GM19240 (cell line): ENCODE results near the gene ADD3.

ENCODE experiments used
- DNase-seq: peaks from one replicate; pipeline ENCODE4 v3.0.0; 2011; ENCODE audit warnings: low spot score; ENCODE audit not compliant: insufficient read length

ADD3 gene

DNA sequence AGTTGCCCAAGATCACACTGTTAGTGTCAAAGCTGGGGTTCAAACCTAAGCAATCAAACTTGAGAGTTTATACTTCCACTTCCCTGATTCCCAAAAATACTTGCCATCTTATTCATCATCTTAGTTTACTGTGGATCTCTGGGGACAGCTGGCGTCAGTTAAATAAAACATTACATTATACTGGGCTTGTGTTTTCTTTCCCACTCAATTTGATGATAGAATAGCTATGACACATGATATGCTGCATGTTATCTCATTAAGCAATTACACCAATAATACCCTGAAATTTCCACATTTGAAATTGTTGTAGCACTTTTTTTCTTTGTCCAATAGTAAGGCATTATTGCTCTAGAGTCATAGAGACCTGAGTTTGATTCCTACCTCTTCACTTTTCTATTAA lies 136.7 kb downstream of the ADD3 start:
- DNase-seq, result no peak

DNA sequence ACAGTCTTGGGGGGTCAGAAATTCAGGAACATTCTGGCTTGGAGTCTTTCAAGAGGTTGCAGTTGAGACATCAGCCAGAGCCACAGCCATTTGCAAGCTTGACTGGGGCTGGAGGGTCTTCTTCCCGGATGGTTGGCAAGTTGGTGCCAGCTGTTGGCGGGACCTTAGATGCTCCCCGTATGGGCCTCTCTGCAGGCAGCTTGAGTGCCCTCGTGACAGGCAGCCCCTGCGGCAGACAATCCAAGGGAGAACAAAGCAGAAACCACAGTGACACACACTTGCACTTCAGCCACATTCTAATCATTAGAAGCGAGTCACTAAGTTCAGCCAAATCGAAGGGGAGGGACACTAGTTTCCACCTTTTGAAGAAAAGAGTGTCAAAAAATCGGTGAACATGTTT lies 140.2 kb downstream of the ADD3 start:
- no peak for DNase-seq

DNA sequence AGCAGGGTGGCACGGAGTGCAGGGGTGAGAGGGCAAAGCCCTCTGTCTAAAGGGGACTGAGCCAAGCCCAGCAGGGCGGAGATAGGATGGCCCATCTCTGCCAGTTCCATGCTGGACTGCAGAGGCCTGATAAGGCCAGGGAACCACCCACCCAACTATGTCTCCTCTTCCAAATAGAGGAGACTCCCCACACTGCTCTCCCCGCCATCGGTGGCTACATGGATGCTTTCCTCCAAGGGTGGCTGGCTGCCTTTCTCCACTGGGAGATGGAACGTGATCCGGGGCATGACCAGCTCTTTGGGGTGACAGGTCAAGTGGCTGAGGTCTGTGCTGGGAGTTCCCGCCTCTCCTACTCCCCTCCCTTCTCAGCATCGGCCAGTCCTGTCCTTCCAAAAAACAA lies 141.5 kb downstream of the ADD3 start:
- no peak for DNase-seq

DNA sequence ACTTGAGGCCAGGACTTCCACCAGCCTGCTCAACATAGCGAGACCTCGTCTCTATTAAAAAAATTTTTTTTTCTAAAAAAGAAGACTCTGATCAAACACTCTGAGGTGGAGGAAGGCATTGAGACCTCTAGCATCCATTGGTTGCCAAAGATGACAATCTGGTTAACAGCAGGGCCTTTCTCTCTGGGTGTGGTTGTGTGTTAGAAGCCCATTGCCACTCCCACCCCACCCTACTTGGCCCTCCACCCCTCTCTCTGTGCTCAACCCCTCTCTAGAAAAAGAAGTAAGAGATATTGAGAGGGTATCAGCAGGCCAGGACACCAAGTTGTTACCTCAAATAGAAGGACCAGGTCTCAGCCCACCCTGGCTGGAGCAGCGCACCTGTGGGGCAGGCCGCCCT lies 142.3 kb downstream of the ADD3 start:
- no peak for DNase-seq

DNA sequence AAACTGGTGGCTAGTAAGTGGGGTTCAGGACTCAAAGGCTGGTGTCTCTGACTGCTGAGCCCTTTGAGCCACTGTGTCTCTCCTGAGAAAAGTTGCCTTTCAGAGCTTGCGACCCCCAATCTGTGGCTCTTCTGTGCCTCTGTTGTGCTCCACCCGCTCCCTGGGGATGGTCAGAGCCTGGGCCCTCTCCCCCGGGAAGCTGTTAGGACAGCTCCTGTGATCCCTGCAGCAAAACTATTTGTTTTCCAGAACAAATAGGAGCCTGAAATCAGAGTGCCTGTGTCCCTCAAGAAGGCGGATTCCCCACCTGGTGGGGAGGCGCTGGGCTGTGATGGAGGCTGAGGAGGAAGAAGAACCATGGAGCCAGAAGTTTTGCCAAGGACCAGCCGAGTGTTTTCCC lies 143.2 kb downstream of the ADD3 start:
- DNase-seq, result no peak

DNA sequence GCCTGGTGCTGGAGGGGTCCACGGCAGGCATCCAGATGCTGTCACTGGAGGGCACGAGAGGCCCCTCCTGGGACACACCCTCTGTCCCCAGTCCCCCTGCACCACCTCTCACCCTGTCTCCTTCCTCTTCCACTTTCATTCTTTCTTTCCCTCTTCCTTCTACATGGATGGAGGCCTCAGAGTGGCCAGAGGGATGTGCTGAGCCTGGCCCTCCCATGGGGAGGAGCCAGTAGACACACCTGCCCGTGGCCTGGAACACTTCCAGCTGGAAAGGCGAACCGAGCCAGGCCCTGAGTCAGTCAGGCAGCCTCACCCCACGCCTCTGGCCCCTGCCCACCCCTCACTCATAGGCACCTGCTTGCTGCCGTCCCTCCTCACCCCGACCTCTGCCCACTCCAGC lies 143.7 kb downstream of the ADD3 start:
- DNase-seq, result no peak

DNA sequence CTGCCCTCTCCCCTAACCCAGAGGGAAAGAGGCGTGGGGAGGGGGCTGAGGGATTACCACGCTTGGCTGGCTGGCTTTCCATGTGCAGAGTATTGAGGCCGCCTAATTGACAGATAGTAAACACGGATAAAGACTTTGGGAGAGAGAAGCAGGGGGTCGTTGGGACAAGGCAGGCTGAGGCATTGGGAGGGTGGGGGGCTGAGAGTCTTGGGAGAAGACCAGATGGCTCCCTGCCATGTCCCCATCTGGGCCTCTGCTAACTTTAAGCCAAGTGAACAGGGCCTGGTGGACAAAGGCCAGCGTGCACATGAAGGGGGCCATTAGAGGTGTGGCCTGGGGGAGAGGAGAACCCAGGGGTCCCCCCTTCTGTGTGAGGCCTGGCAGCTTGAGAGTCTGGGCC lies 144.2 kb downstream of the ADD3 start:
- DNase-seq, result no peak

DNA sequence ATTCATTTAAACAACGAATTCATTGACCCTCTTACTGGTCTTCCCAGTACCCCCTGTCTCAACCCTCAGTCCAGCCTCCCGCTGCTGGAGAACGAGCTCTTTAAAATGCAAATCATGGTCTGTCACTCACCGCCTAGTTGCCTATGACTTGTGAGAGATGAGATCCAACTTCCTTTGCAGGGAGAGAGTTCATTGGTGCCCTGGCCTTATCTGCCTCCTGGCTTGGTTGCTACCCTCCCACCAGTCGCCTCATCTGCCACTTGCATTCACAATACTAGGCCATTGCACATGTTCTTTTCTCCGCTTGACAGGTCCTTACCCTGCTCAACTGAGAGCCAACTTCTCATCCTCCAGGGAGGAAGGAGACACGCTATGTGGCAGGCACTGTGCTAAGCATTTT lies 145.6 kb downstream of the ADD3 start:
- DNase-seq, result no peak

DNA sequence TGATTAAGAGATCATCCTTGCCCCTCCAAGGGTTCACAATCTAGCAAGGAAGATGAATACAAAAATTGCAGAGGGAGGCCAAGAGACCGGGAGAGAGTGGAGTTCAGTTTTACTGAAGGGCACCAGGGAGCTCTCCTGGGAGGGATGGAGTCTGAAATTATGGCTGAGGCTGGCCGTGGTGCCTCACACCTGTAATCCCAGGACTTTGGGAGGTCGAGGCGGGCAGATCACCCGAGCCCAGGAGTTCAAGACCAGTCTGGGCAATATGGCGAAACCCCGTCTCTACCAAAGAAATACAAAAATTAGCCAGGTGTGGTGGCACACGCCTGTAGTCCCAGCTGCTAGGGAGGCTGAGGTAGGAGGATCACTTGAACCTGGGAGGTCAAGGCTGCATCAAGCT lies 148.3 kb downstream of the ADD3 start:
- DNase-seq, result no peak

DNA sequence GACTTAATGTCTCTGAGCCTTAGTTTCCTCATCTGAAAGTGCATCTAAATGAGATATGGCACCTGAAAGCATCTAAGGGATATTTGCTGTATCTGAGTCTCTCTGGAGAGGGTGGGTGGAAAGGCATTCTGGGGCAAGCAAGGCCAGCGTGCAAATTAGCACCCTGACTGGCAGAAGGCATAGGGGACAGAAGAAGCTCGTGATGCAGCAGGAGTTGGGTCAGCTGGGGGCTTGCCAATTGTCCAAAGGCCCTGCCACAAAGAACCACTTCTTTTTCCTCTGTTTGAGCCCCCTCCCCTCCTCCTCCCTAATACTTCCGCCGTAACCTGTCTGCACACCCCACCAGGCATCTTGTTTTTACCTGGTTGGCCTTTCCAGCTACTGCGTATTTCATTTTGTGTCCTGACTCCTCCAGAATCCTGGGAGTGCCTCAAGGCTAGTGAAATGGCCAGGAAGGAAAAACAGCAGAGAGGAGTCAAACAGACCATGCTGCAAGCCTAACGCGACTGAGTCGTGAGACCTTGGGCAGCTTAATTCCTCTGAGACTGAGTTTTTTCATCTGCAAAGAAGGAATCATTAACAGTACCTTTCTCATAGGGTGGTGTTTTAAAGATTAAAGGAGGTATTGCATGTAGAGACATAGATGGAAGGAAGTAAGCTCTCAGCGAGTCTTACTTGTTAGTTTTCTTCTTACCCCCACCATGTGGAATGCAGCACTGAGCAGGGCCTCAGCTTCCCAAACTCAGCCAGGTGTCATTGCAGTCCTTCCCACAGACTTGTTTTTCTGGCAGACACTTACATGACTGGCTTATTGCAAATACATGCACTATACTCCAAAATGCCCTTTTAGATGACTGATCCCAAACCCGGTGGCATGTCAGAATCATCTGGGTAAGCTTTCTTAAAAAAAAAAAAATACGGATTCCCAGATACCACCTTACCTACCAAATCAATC lies 150.5 kb downstream of the ADD3 start:
- no peak for DNase-seq

DNA sequence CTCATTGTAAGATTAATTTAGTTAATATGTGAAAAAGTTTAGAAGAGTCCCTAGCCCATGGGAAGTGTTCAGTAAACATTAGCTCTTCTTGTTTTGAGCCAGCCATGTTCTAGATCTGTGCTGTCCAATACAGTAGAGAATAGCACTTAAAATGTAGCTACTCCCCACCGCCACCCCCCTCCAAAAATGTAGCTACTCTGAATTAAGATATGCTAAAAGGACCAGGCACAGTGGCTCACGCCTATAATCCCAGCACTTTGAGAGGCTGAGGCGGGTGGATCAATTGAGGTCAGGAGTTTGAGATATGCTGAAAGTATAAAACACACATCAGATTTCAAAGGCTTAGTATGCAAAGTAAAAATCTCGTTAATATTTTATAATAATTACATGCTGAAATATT lies 152.3 kb downstream of the ADD3 start:
- DNase-seq, result no peak

DNA sequence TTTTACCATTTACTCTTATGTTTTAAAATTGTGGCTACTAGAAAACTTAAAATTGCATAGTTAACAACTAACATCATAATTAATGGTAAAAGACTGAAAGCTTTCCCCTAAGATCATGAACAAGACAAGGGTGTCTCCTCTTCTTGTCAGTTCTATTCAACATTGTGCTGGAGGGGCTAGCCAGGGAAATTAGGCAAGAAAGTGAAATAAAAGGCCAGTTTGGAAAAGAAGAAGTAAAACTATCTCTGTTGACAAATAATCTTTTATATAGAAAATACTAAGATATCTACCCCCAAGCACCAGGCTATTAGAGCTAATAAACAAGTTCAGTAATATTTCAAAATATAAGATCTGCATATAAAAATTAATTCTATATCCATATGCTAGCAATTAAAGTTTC lies 152.7 kb downstream of the ADD3 start:
- no peak for DNase-seq

DNA sequence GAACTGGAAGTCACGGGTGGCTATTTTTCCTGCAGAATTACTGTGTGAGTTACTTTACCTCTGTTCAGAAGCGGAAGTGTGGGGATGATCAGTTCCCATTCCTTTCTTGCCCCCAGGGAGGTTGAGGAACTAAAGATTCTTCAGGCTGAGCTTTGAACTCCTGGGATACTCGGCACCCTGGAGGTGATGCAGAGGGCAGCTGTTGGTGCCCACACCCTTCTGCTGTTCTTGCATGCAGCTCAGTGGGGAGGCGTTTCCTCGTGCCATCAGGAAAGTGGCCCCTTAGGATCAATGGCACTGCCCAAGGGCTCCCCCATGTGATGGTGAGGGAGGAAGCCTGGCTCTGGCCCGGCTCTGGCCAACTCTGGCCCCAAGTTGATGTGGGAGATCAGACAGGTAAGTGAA lies 155.0 kb downstream of the ADD3 start:
- DNase-seq, result no peak

DNA sequence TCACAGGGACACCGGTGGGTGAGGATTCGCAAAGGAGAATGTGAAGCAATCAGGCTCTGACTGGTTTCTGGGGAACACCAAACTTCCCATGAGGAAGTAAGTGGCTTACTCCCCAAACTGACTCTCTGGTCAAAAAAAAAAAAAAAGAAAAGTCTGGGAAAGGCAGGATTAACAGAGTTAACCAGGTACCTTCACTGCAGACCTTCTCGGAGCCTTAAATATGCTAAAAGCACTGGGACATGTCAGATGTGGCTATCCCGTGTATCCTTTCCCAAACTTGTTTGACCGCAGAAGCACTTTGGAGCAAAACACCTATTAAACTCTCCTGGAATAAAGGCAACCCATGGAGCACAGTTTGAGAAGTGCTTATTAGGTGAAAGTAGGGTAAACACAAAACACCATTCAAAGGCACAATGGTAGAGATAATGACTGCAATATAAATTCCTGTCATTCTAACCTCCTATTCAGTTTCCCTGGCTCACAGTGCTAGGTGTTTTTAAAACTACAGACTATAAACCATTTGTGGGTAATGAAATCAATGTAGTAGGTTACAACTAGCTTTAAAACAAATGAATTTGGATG lies 155.5 kb downstream of the ADD3 start:
- DNase-seq, result no peak

DNA sequence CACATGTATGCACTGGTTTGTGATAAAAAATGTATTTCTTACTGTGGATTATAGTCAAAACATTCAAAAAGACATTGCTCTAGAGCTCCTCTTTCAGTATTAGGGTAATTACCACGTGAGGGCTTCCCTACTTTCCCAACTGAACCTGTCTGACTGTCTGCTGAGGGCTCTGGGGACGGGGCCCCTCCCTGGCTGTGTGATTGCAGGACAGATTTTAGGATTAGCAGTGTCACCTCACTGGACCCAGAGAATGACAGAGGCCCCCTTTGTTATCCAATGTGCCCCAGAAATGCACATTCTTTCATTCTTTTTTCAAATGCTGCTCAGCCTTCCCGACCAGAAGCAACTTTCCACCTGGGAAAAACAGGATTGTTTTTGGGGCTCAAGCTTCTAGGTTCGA lies 156.1 kb downstream of the ADD3 start:
- no peak for DNase-seq

DNA sequence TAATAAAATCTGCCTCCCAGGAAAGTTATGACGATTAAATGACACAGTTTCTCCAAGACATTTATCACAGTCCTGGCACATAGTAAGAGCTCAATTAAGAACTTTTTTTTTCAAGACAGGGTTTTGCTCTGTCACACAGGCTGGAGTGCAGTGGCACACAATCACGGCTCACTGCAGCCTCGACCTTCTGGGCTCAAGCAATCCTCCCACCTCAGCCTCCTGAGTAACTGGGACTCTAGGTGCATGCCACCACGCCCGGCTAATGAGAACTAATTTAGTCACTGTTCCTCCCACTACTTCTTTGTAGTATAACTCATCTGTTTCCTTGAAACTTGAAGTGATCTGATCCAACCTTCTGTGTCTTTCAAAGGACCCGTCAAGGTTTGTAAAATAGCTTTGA lies 157.5 kb downstream of the ADD3 start:
- no peak for DNase-seq

DNA sequence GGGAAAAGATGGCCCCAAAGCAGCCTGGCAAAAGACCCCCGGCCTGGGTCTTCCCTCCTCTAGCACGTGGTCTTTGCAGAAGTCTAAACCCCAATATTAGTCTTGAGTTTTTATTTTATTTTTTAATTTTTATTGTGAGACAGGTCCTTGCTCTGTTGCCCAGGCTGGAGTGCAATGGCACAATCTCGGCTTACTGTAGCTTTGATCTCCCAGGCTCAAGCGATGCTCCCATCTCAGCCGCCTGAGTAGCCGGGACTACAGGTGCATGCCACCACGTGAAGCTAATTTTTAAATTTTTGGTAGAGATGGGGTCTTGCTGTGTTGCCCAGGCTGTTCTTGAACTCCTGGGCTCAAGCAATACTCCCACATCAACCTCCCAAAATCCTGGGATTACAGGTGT lies 159.4 kb downstream of the ADD3 start:
- DNase-seq, result no peak

DNA sequence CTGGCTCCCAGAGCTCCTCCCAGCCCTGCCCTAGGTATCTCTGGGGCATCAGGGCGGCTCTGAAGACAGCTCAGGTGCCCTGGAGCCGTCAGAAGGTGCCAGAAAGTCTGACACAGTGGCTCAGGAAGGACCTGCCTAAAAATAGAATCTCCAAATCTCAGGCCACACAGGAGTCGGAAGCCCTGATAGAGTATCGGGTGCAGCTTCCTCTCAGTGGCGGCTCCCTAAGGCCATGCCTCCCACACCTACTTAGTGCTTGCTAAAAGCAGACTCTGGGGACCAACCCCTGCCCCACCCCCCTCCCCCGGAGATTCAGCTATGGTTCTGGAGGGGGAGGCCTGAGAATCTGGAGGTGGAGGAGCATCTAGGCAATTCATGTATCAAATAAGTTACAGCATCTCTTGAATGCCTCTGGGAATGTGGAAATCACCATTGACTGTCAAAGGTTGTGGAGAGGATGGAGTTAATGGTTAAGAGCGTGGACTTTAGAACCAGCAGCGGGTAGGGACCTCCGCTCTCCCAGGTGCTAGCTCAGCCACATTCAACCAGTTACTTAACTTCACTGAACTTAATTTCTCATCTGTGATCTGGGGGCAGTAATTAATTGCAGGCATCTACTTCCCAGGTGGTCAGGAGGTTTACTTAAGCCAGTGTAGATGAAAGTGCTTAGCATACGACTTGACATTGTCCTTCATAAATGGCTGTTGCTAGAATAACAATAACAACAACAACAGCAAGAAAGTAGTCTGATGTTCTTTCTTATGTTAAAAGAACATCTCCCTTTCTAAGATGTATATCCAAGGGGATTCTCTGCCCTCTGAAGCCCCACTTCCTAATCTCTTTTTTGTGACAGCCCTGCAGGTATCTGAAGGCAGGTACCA lies 161.1 kb downstream of the ADD3 start:
- DNase-seq, result no peak

DNA sequence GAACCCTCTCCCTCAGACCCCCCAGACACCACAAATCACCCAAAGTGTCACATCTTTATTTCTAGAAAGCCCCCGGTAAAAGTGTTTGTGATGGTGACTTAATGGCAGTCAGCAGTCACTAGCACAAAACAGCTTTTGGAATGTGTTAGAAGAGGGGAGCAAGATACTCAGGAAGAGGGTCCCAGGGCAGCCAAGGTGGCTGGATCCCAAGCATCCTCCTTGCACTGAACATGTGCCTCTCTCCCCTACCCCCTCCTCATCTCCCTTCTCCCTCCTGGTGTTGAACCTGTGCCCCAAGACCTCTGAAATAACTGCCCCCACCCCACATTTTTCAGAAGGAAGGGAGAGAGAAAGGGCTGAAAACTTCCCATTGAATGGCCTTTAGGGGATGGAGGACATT lies 161.8 kb downstream of the ADD3 start:
- DNase-seq, result no peak

DNA sequence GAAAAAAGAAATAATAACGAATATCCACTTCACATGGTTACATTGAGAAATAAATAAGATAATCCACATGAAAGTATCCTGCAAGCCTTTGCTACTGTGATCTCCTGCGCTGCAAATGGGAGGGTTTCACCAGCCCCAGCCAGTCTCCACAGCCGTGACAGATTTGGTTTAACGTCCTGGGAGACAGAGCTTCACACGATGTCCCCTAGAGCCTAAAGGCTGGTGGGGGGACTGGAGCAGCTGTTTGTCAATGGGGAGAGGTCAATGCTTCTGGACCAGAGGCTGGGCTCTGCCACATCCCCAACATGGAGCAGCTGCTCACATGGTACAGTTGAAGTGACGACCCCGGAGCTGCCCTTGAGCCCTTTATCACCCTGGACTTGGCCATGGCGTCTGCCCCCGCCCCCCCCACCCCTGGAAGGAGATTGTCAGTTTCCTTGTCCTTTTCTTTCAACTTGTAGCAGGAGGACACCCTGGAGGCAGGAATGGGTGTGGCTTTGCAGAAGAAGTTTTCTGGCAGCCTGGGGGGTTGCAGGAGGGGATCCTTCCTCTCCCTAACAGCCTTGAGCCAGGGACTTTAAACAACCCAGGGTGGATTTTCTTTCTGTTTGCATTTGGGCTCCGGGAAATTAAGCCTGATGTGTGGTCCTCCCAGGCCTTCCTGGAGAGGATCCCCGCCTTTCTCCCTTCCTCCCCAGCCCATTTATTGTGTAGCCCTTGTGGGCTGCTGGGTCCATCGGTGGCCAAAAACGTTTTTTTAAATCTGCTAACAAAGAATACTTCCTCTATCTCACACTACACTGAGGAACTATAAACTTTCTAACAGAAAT lies 162.6 kb downstream of the ADD3 start:
- no peak for DNase-seq

DNA sequence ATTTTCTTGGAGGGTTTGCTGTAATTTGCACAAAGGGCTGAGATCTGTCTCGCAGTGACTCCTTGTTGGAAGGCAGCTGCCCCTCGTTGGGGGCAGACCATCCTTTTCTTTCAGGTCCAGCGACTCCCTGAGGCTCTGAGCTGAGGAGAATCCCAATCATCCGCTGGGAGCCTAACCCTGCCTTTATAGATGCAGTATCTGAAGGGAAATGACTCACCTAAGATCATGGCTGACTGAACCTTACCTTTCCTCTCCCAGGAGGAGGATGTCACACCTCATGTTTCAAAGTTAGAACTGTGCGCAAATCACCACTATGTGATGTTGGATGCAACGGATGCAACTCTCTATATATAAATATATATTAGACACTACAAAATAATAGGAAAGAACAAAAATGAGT lies 163.2 kb downstream of the ADD3 start:
- DNase-seq, result no peak
